Measurements from ENCODE around the gene TXNDC11.

TXNDC11 gene

DNA sequence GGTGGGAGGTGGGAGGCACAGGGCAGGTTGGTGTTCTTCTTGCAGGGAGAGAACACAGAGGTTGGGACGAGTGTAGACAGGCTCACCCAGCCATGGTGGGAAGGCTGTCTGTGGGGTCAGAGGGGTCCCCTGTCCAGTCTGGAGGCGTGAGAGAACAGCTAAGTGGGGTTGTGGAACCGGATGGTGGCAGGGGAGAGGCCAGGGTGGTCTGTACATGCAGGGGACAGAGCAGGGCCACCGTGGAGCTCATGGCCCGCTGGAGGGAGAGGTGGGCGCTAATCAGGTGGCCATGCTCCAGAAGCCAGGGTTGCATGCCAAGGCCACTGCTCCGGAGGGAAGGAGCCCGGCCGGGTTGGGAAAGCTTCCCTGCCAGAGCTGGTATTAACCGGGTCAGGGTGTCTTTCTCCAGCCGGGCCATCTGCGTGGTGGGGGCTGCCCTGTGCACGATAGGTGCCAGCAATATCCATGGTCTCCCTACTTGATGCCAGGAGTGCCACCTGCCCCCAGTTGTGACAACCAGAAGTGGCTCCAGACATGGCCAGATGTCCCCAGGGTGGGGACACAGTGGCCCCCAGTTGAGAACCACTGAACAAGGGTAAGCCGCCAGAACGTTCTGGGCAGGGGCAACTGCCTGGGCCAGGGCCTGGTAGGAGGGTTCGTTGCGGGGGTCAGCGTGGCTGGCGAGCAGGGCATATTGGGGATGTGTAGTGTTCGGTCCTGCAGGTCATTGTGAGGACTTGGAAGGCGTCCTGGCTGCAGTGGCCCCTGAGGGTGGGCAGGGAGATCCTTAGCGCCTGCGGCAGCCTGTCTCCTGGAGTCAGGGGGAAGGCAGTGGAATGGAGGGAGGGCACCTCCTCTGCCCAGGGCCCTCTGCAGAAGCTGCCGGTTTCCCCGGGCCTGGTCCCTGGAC lies 69.3 kb downstream of the TXNDC11 start:
- DNase-seq (ENCODE audit: low read depth) = no peak
- no peak overlapping the region for H3K4me3 ChIP-seq (ENCODE audit: low read length)
- no peak for TF ChIP-seq CTCF (conservative IDR thresholded peaks at IDR 0.05; ENCODE audit: low read depth, low read length)

- H3K4me3 ChIP-seq (ENCODE audit: low read length) = no peak overlapping the region
- no peak for DNase-seq (ENCODE audit: low read depth)
- no peak for TF ChIP-seq CTCF (conservative IDR thresholded peaks at IDR 0.05; ENCODE audit: low read depth, low read length)
These were observed 70.2 kb downstream of the TXNDC11 start for GRCh38 chr16:11672206-11673090.

DNA sequence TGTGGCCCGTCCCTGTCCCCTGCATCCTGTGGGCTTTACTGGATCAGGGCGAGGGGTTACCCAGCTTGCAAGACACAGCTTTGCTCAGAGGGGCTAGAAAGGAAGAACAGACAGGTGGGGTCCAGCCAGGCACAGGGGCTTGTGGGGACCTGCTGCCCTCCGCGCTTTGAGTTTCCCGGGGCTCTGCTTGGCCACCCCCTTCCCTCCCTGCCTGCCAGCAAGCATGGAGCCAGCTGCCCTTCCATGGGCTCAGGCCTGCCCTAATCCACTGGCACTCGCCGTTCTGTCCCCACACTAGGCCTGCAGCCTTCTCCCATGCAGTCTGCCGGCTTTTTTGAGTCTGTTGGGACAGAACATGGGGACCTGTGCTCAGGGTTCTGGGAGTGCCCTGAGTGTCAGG lies 71.0 kb downstream of the TXNDC11 start:
- TF ChIP-seq CTCF (conservative IDR thresholded peaks at IDR 0.05; ENCODE audit: low read depth, low read length) = no peak
- H3K4me3 ChIP-seq (ENCODE audit: low read length) = no peak overlapping the region
- DNase-seq (ENCODE audit: low read depth) = no peak

- no peak for DNase-seq (ENCODE audit: low read depth)
- TF ChIP-seq CTCF (conservative IDR thresholded peaks at IDR 0.05; ENCODE audit: low read depth, low read length) = no peak
These were observed 71.4 kb downstream of the TXNDC11 start for GRCh38 chr16:11671271-11671670.

GRCh38 chr16:11670171-11671131 lies 72.2 kb downstream of the TXNDC11 start:
- no peak for TF ChIP-seq CTCF (conservative IDR thresholded peaks at IDR 0.05; ENCODE audit: low read depth, low read length)
- no peak overlapping the region for H3K4me3 ChIP-seq (ENCODE audit: low read length)
- DNase-seq (ENCODE audit: low read depth) = no peak

More at GRCh38 chr16:11671271-11671670, 71.4 kb downstream of the TXNDC11 start:
- no peak overlapping the region for H3K4me3 ChIP-seq (ENCODE audit: low read length)

DNA sequence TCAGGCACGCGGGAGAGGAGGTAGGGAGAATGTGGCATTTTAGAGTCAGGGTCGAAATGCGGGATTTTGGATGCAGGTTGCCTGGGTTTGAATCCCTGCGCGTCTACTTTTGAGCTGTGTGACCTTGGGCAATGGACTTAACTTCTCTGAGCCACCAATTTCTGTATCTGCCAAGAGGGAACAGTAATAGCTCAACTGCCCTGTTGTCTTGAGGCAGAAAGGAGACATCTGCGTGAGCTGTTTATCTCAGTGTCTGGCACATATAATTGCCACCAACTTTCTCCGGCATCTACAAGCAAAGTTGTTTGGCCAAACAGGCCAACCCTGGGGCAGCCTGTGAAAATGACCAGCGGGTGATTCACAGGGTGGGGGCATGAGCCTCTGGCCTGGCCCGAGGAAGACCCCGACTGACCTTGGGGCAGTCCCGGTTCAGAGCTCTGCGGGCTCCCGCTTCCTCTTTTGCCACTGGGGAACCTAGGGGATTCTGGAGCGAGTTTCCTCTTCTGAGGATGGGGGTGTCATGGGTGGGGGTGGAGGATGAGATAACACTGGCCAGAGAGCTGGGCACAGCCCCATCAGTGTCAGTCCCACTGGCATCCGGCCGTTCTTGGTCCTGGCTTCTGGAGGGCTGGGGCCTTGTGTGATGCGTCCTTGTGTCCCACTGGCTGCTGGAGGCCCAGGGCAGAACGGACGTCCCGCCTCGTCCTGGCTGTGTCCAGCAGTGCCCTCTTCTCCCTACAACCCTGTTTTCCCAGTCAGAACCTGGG lies 73.1 kb downstream of the TXNDC11 start:
- peak overlapping the region; percentile 67 for H3K4me3 ChIP-seq (ENCODE audit: low read length)
- DNase-seq (ENCODE audit: low read depth) = no peak
- no peak for TF ChIP-seq CTCF (conservative IDR thresholded peaks at IDR 0.05; ENCODE audit: low read depth, low read length)
